Stimulated activated CD8-positive, alpha-beta memory T cell treated with anti-CD3 and anti-CD28 coated beads, Interleukin-12 subunit alpha, Interleukin-12 subunit beta, amount 100 ng/mL, for 1 hour (primary cell): ENCODE data around the gene NFKB1.

Experiments used
- DNase-seq: peaks from one replicate; pipeline ENCODE4 v3.0.0-alpha.2; 2020; ENCODE audit warnings: low read depth

The NFKB1 gene

GRCh38 chr4:102494603-102495002 is 6.6 kb upstream of the NFKB1 start:
- DNase-seq, result no peak

- no peak for DNase-seq
These were observed 3.2 kb upstream of the NFKB1 start for GRCh38 chr4:102497986-102498385.

- peak; percentile 17 for DNase-seq
These were observed 835 bp upstream of the NFKB1 start for GRCh38 chr4:102500352-102500695.

GRCh38 chr4:102501447-102501696 is 213 bp downstream of the NFKB1 start:
- DNase-seq, result no peak

GRCh38 chr4:102502543-102502818 is 1.3 kb downstream of the NFKB1 start:
- DNase-seq, result no peak

- no peak for DNase-seq
These were observed 2.2 kb downstream of the NFKB1 start for GRCh38 chr4:102503301-102503746.

- DNase-seq, result no peak
These were observed 3.0 kb downstream of the NFKB1 start for GRCh38 chr4:102503831-102504786.

- no peak for DNase-seq
These were observed 3.8 kb downstream of the NFKB1 start for GRCh38 chr4:102504941-102505340.

- no peak for DNase-seq
These were observed 4.5 kb downstream of the NFKB1 start for GRCh38 chr4:102505708-102506107.

- DNase-seq, result no peak
These were observed 5.4 kb downstream of the NFKB1 start for GRCh38 chr4:102506523-102506922.

- DNase-seq, result no peak
These were observed 10.9 kb downstream of the NFKB1 start for GRCh38 chr4:102511830-102512605.

- no peak for DNase-seq
These were observed 13.3 kb downstream of the NFKB1 start for GRCh38 chr4:102514298-102514964.

GRCh38 chr4:102517753-102518152 is 16.6 kb downstream of the NFKB1 start:
- DNase-seq, result no peak

GRCh38 chr4:102518703-102519131 is 17.6 kb downstream of the NFKB1 start:
- peak; percentile 15 for DNase-seq

GRCh38 chr4:102519925-102520324 is 18.8 kb downstream of the NFKB1 start:
- DNase-seq, result no peak

- DNase-seq, result no peak
These were observed 20.4 kb downstream of the NFKB1 start for GRCh38 chr4:102521570-102521969.

GRCh38 chr4:102522031-102522440 is 20.9 kb downstream of the NFKB1 start:
- DNase-seq, result no peak

- DNase-seq, result no peak
These were observed 23.5 kb downstream of the NFKB1 start for GRCh38 chr4:102524691-102525090.

GRCh38 chr4:102525097-102525496 is 23.9 kb downstream of the NFKB1 start:
- DNase-seq, result no peak

GRCh38 chr4:102525504-102525903 is 24.3 kb downstream of the NFKB1 start:
- no peak for DNase-seq

- DNase-seq, result no peak
These were observed 25.4 kb downstream of the NFKB1 start for GRCh38 chr4:102526532-102526931.

GRCh38 chr4:102527695-102528283 is 26.6 kb downstream of the NFKB1 start:
- no peak for DNase-seq

GRCh38 chr4:102529977-102530376 is 28.8 kb downstream of the NFKB1 start:
- no peak for DNase-seq
